Progenitor cell of endocrine pancreas (in vitro differentiated cells): ENCODE measurements around the gene SLCO2B1. TPM values are rescaled to one million over a fixed set of nuclear protein-coding genes. Genes with fewer than 3 reads are reported as not detected.

Experiments
- DNase-seq: peaks from one replicate; pipeline ENCODE4 v3.0.0; 2021; ENCODE audit warnings: low spot score; ENCODE audit not compliant: unreplicated experiment
- H3K27ac Mint-ChIP-seq: 2 replicates; pipeline ENCODE4 v1.8.0; 2021; ENCODE audit warnings: mild to moderate bottlenecking, moderate library complexity, mixed read lengths
- H3K27me3 Mint-ChIP-seq: 2 replicates; pipeline ENCODE4 v1.8.0; 2021; ENCODE audit warnings: mixed read lengths
- H3K36me3 Mint-ChIP-seq: 2 replicates; pipeline ENCODE4 v1.8.0; 2022; ENCODE audit warnings: mixed read lengths; ENCODE audit not compliant: insufficient read depth
- H3K4me1 Mint-ChIP-seq: 2 replicates; pipeline ENCODE4 v1.8.0; 2021; ENCODE audit warnings: low read depth, mixed read lengths
- H3K4me3 Mint-ChIP-seq: 2 replicates; pipeline ENCODE4 v1.8.0; 2021; ENCODE audit warnings: low read depth, mild to moderate bottlenecking, moderate library complexity, mixed read lengths
- H3K9me3 Mint-ChIP-seq: 2 replicates; pipeline ENCODE4 v1.8.0; 2021; ENCODE audit warnings: low read depth, mixed read lengths
- total RNA-seq: library from RNA; stranded (reverse); gene quantifications from 2 replicates; pipeline ENCODE4 v1.2.1, GENCODE V29; 2021
- TF ChIP-seq, protein P1 (sequence below): fragments of 200-600 bp; sonication (generic); IDR thresholded peaks from one replicate; pipeline ENCODE4 v1.5.0; 2021; ENCODE audit warnings: antibody characterized with exemption, mild to moderate bottlenecking; ENCODE audit not compliant: unreplicated experiment

The SLCO2B1 gene
- total RNA-seq, 1 donor from 2014 or later: 6.6 TPM

DNA sequence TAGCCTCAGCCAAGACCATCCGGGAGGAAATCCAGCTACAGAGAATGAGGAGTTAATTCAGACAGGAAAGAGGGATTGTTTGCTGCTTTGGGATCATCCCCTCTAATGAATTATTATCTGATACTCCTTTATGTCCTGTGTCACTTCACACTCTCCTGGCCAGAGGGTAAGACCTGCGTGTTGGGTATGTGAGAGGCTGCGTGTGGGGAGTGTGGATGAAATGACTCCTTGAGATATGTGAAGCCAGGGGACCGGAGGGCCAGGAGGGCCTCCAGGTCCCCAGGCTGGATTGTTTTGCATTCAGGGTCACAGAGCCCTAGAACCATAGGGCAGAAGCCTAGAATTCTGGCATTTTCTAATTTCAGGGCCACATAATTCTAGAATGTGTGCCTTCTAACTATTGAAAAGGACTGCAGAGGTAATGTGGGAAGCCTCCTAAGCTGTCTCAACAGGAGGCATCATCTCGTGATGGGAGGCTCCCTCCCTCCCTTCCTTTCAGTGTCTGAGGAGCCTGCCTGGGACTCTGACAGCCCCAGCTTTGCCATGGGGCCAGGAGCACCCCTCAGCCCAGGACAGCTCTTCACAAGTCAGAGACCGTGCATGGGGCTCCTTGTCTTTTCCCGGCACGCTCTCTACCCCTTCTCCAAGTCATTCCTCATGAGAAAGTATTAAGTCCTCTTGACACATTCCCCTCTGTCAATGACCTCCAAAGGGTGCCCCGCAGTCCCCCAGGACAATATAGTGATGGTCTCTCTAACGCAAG is 93.3 kb downstream of the SLCO2B1 start:
- H3K4me3 Mint-ChIP-seq: no peak overlapping the region
- H3K9me3 Mint-ChIP-seq: no peaks in the 10 kb centered on the region
- DNase-seq: no peak
- TF ChIP-seq, protein P1, sequence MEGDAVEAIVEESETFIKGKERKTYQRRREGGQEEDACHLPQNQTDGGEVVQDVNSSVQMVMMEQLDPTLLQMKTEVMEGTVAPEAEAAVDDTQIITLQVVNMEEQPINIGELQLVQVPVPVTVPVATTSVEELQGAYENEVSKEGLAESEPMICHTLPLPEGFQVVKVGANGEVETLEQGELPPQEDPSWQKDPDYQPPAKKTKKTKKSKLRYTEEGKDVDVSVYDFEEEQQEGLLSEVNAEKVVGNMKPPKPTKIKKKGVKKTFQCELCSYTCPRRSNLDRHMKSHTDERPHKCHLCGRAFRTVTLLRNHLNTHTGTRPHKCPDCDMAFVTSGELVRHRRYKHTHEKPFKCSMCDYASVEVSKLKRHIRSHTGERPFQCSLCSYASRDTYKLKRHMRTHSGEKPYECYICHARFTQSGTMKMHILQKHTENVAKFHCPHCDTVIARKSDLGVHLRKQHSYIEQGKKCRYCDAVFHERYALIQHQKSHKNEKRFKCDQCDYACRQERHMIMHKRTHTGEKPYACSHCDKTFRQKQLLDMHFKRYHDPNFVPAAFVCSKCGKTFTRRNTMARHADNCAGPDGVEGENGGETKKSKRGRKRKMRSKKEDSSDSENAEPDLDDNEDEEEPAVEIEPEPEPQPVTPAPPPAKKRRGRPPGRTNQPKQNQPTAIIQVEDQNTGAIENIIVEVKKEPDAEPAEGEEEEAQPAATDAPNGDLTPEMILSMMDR: no peak
- H3K4me1 Mint-ChIP-seq: peaks cover 3% of the 10 kb centered on the region
- H3K27me3 Mint-ChIP-seq: peaks cover 54% of the 10 kb centered on the region
- no peak overlapping the region for H3K27ac Mint-ChIP-seq
- no peaks in the 10 kb centered on the region for H3K36me3 Mint-ChIP-seq

DNA sequence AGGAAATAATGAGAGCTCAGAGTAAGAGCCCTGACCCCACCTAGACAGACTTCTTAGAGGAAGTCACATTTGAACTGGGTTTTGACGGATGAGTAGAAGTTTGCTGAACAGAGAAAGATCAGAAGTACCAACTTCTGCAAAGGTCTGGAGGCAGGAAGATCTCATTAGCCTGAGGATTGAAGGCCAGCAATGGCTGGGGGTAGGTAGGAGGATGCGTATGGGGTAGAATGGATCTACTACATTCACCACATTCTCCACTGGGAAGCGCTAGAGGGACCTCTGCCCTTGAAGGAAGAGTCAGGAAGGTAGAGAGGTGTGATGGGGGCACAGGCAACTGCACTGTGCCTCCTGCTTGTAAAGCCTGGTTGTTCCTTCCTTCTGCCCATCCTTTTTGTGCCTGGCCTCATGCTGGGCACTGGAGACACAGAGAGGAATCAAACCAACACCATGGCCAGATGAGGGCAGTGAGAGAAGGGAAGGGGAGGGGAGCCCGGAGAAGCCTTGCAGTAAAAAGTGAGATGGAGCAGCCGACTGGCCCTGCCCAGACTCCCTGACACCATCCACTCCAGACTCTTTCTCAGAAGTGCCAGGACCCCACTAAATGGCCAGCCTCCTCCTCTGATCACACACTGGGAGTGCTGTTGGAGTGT is 94.6 kb downstream of the SLCO2B1 start:
- no peak for DNase-seq

DNA sequence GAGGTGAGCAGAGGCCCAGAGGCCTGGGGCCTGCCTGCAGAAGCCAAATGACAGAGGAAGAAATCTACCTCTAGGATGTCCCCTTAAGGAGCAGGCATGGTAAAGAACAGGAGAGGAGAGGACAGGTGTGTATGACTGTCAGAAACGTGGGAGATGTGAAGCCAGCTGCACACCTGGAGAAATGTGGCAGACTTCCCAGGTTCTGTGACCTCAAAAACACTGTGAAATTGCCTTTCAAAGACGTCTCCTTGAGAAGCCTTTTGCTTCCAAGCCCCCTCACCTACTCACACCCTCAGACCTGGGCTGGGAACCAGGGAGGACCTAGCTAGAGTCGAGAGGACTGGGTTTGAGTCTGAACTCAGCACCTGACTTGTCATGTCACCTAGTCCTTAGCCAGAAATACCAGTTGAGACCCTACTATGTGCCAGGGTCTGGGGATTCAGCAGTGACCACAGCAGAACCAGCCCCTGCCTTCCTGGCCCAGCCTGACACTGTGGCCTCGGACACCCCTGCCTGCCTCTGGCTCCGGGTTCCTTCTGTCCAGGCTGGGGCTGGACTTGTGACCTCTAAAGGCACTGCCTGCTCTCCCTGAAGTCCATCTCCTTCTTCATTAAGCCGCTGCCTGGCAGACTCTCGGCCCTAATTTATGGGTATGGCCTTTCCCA is 95.2 kb downstream of the SLCO2B1 start:
- H3K4me1 Mint-ChIP-seq: peaks cover 3% of the 10 kb centered on the region
- no peak overlapping the region for H3K4me3 Mint-ChIP-seq
- H3K27me3 Mint-ChIP-seq: peaks cover 52% of the 10 kb centered on the region
- no peak for DNase-seq
- TF ChIP-seq, protein P1: no peak
- H3K27ac Mint-ChIP-seq: no peak overlapping the region
- H3K9me3 Mint-ChIP-seq: no peaks in the 10 kb centered on the region
- no peaks in the 10 kb centered on the region for H3K36me3 Mint-ChIP-seq

More for the DNA sequence above, 94.6 kb downstream of the SLCO2B1 start:
- no peak overlapping the region for H3K4me3 Mint-ChIP-seq
- H3K4me1 Mint-ChIP-seq: peaks cover 3% of the 10 kb centered on the region
- no peak overlapping the region for H3K27ac Mint-ChIP-seq
- TF ChIP-seq, protein P1: no peak
- H3K36me3 Mint-ChIP-seq: no peaks in the 10 kb centered on the region
- H3K9me3 Mint-ChIP-seq: no peaks in the 10 kb centered on the region
- H3K27me3 Mint-ChIP-seq: peaks cover 52% of the 10 kb centered on the region

DNA sequence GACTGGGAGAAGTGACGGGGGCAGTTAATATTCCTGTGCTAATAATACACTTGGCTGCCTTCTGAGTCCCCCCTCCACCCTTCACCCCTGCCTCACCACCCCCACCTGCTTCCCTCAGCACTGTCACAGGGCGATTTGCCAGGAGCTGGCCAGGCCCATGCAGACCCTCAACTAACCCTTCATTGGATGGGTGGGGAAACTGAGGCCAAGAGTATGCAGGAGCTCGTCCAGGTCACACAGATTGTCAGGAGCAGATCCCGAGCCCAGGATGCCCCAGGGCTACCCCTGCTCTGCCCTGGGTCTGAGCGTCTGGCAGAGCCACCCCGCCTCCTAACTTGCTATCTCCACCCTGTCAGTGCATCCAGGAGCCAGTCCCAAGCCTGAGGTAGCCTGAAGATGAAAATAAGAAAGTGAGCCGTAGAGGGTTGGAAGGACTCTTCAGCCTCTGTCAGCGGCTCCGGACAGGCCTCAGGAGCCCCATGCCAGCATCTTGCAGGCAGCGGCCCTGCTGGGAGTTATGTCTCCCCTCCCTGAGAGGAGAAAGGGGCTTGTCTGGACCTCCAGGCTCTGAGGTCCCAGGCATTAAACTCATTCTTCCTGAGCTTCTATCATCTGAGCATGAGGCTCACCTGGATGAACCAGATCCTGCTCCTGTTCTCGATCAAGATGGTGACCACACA is 95.9 kb downstream of the SLCO2B1 start:
- Mint-ChIP-seq H3K4me3 (no peak overlapping the region), H3K27ac (no peak overlapping the region), H3K9me3 (no peaks in the 10 kb centered on the region), H3K4me1 (peaks cover 3% of the 10 kb centered on the region), H3K27me3 (peaks cover 56% of the 10 kb centered on the region), H3K36me3 (no peaks in the 10 kb centered on the region)
- TF ChIP-seq, protein P1: no peak
- no peak for DNase-seq

DNA sequence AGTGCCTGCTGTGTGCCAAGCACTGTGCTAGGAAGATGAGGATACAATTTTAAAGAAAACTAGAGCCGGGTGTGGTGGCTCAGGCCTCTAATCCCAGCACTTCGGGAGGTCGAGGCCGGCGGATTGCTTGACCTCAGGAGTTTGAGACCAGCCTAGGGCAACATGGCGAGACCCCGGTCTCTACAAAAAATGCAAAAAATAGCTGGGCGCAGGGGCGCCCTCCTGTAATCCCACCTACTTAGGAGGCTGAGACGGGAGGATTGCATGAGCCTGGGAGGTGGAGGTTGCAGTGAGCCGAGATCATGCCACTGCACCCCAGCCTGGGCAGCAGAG is 98.0 kb downstream of the SLCO2B1 start:
- no peaks in the 10 kb centered on the region for H3K4me1 Mint-ChIP-seq
- H3K27ac Mint-ChIP-seq: no peak overlapping the region
- TF ChIP-seq, protein P1: peak; percentile 21
- DNase-seq: no peak
- H3K4me3 Mint-ChIP-seq: no peak overlapping the region
- peaks cover 5% of the 10 kb centered on the region for H3K9me3 Mint-ChIP-seq
- peaks cover 40% of the 10 kb centered on the region for H3K27me3 Mint-ChIP-seq
- H3K36me3 Mint-ChIP-seq: no peaks in the 10 kb centered on the region
